ENCODE measurements around the gene STRC.
"Not testable (repeated sequence)": the region's sequence is repeated elsewhere in the genome, so short reads cannot be mapped to it uniquely, and the experiment has no call there.

The STRC gene

GRCh38 chr15:43618700-43619099 lies at the start of gene STRC:
TSS of gene STRC (minus strand) at chr15:43618800. CDS start at chr15:43618722, 78 bp downstream.
- not testable (repeated sequence) for H3K9ac ChIP-seq (ENCODE audit: low read length); H3K27ac ChIP-seq (ENCODE audit: low read depth, low read length); H3K4me1 ChIP-seq (ENCODE audit: control insufficient read depth, insufficient read depth, low read length); H3K36me3 ChIP-seq (ENCODE audit: control insufficient read depth, insufficient read depth, low read length); H3K4me3 ChIP-seq (ENCODE audit: low read length); H3K27me3 ChIP-seq (ENCODE audit: control insufficient read depth, insufficient read depth, low read length)

- not testable (repeated sequence) for H3K9ac ChIP-seq (ENCODE audit: low read length); H3K36me3 ChIP-seq (ENCODE audit: control insufficient read depth, insufficient read depth, low read length); H3K27me3 ChIP-seq (ENCODE audit: control insufficient read depth, insufficient read depth, low read length); H3K4me3 ChIP-seq (ENCODE audit: low read length); H3K27ac ChIP-seq (ENCODE audit: low read depth, low read length); H3K4me1 ChIP-seq (ENCODE audit: control insufficient read depth, insufficient read depth, low read length)
Observed at GRCh38 chr15:43666177-43666576, 47.6 kb upstream of the STRC start.

GRCh38 chr15:43663333-43663732 lies 44.7 kb upstream of the STRC start:
- not testable (repeated sequence) for H3K4me1 ChIP-seq (ENCODE audit: control insufficient read depth, insufficient read depth, low read length); H3K36me3 ChIP-seq (ENCODE audit: control insufficient read depth, insufficient read depth, low read length); H3K9ac ChIP-seq (ENCODE audit: low read length); H3K27me3 ChIP-seq (ENCODE audit: control insufficient read depth, insufficient read depth, low read length); H3K4me3 ChIP-seq (ENCODE audit: low read length); H3K27ac ChIP-seq (ENCODE audit: low read depth, low read length)

- not testable (repeated sequence) for H3K27ac ChIP-seq (ENCODE audit: low read depth, low read length); H3K36me3 ChIP-seq (ENCODE audit: control insufficient read depth, insufficient read depth, low read length); H3K9ac ChIP-seq (ENCODE audit: low read length); H3K27me3 ChIP-seq (ENCODE audit: control insufficient read depth, insufficient read depth, low read length); H3K4me1 ChIP-seq (ENCODE audit: control insufficient read depth, insufficient read depth, low read length); H3K4me3 ChIP-seq (ENCODE audit: low read length)
Observed at GRCh38 chr15:43662293-43662692, 43.7 kb upstream of the STRC start.

GRCh38 chr15:43659727-43660126 lies 41.1 kb upstream of the STRC start:
- not testable (repeated sequence) for H3K36me3 ChIP-seq (ENCODE audit: control insufficient read depth, insufficient read depth, low read length); H3K27ac ChIP-seq (ENCODE audit: low read depth, low read length); H3K4me1 ChIP-seq (ENCODE audit: control insufficient read depth, insufficient read depth, low read length); H3K4me3 ChIP-seq (ENCODE audit: low read length); H3K27me3 ChIP-seq (ENCODE audit: control insufficient read depth, insufficient read depth, low read length); H3K9ac ChIP-seq (ENCODE audit: low read length)

GRCh38 chr15:43649430-43649926 lies 30.9 kb upstream of the STRC start:
- H3K9ac ChIP-seq (ENCODE audit: low read length); H3K27me3 ChIP-seq (ENCODE audit: control insufficient read depth, insufficient read depth, low read length); H3K27ac ChIP-seq (ENCODE audit: low read depth, low read length); H3K36me3 ChIP-seq (ENCODE audit: control insufficient read depth, insufficient read depth, low read length); H3K4me1 ChIP-seq (ENCODE audit: control insufficient read depth, insufficient read depth, low read length); H3K4me3 ChIP-seq (ENCODE audit: low read length): not testable (repeated sequence)

- Histone ChIP-seq H3K9ac (ENCODE audit: low read length) (no peak within 1 kb of the TSS), H3K36me3 (ENCODE audit: control insufficient read depth, insufficient read depth, low read length) (no peaks in the 10 kb centered on the region), H3K4me3 (ENCODE audit: low read length) (no peak within 1 kb of the TSS), H3K4me1 (ENCODE audit: control insufficient read depth, insufficient read depth, low read length) (no peaks in the 10 kb centered on the region), H3K27ac (ENCODE audit: low read depth, low read length) (no peak within 1 kb of the TSS), H3K27me3 (ENCODE audit: control insufficient read depth, insufficient read depth, low read length) (no peaks in the 10 kb centered on the region)
Observed at GRCh38 chr15:43648649-43649429, 30.2 kb upstream of the STRC start, which contains the start of gene CATSPER2. TSS of gene CATSPER2 (minus strand) at chr15:43648844. CDS start at chr15:43648061, 783 bp downstream.

GRCh38 chr15:43638464-43639204 lies 20.0 kb upstream of the STRC start:
- not testable (repeated sequence) for H3K27me3 ChIP-seq (ENCODE audit: control insufficient read depth, insufficient read depth, low read length); H3K4me1 ChIP-seq (ENCODE audit: control insufficient read depth, insufficient read depth, low read length); H3K27ac ChIP-seq (ENCODE audit: low read depth, low read length); H3K4me3 ChIP-seq (ENCODE audit: low read length); H3K9ac ChIP-seq (ENCODE audit: low read length); H3K36me3 ChIP-seq (ENCODE audit: control insufficient read depth, insufficient read depth, low read length)

GRCh38 chr15:43626937-43627336 lies 8.3 kb upstream of the STRC start:
- H3K9ac ChIP-seq (ENCODE audit: low read length); H3K4me3 ChIP-seq (ENCODE audit: low read length); H3K27ac ChIP-seq (ENCODE audit: low read depth, low read length); H3K36me3 ChIP-seq (ENCODE audit: control insufficient read depth, insufficient read depth, low read length); H3K27me3 ChIP-seq (ENCODE audit: control insufficient read depth, insufficient read depth, low read length); H3K4me1 ChIP-seq (ENCODE audit: control insufficient read depth, insufficient read depth, low read length): not testable (repeated sequence)

- H3K36me3 ChIP-seq (ENCODE audit: control insufficient read depth, insufficient read depth, low read length), result no peaks in the 10 kb centered on the region
- H3K4me3 ChIP-seq (ENCODE audit: low read length), result no peak overlapping the region
- no peaks in the 10 kb centered on the region for H3K4me1 ChIP-seq (ENCODE audit: control insufficient read depth, insufficient read depth, low read length)
Observed at GRCh38 chr15:43625106-43625505, 6.5 kb upstream of the STRC start.

GRCh38 chr15:43622068-43622799 lies 3.6 kb upstream of the STRC start:
- not testable (repeated sequence) for H3K27ac ChIP-seq (ENCODE audit: low read depth, low read length)

More at GRCh38 chr15:43625106-43625505, 6.5 kb upstream of the STRC start:
- no peaks in the 10 kb centered on the region for H3K27me3 ChIP-seq (ENCODE audit: control insufficient read depth, insufficient read depth, low read length)
- no peak overlapping the region for H3K27ac ChIP-seq (ENCODE audit: low read depth, low read length)
- no peak overlapping the region for H3K9ac ChIP-seq (ENCODE audit: low read length)

GRCh38 chr15:43617750-43618149 lies 850 bp downstream of the STRC start:
- not testable (repeated sequence) for H3K4me1 ChIP-seq (ENCODE audit: control insufficient read depth, insufficient read depth, low read length); H3K27ac ChIP-seq (ENCODE audit: low read depth, low read length); H3K36me3 ChIP-seq (ENCODE audit: control insufficient read depth, insufficient read depth, low read length); H3K9ac ChIP-seq (ENCODE audit: low read length); H3K27me3 ChIP-seq (ENCODE audit: control insufficient read depth, insufficient read depth, low read length); H3K4me3 ChIP-seq (ENCODE audit: low read length)

More at GRCh38 chr15:43622068-43622799, 3.6 kb upstream of the STRC start:
- not testable (repeated sequence) for H3K27me3 ChIP-seq (ENCODE audit: control insufficient read depth, insufficient read depth, low read length); H3K4me3 ChIP-seq (ENCODE audit: low read length); H3K4me1 ChIP-seq (ENCODE audit: control insufficient read depth, insufficient read depth, low read length); H3K36me3 ChIP-seq (ENCODE audit: control insufficient read depth, insufficient read depth, low read length); H3K9ac ChIP-seq (ENCODE audit: low read length)
